ENCODE results near the gene AGMAT. TPM values are rescaled to one million over a fixed set of nuclear protein-coding genes. Genes with fewer than 3 reads are reported as not detected.

AGMAT gene
- total and polyA plus RNA-seq, 10 donors: 1.4 to 6.1 (median 3.2) TPM

GRCh38 chr1:15571266-15571665 is 13.6 kb downstream of the AGMAT start:
- DNase-seq: no peak
- Histone ChIP-seq H3K4me3 (no peak overlapping the region), H3K9me3 (no peaks in the 10 kb centered on the region), H3K27ac (peak overlapping the region in 4 of 8 donors; percentile 32 to 56 (median 52)), H3K36me3 (peaks cover 0 to 70% (median 40%) of the 10 kb centered on the region in 6 donors), H3K4me1 (peaks cover 0 to 28% (median 4%) of the 10 kb centered on the region in 6 donors), H3K27me3 (replicated peaks in 1 of 7) (no peaks in the 10 kb centered on the region)
- TF ChIP-seq CTCF (IDR thresholded peaks at IDR 0.05 in 8 of 11, conservative IDR thresholded peaks at IDR 0.05 in 3 of 11): no peak
- no peak for TF ChIP-seq POLR2A (IDR thresholded peaks at IDR 0.05)
- no peak for TF ChIP-seq POLR2AphosphoS5 (IDR thresholded peaks at IDR 0.05)
- intact Hi-C loops (cut with DNase I; ENCODE audit: low total_unique reads): no loop called here

GRCh38 chr1:15570861-15571260 is 14.0 kb downstream of the AGMAT start:
- 95 to 100% (median 97%) methylated on average over 1 of the region's 1 CpG for WGBS, 5 donors
- Histone ChIP-seq H3K9me3 (no peaks in the 10 kb centered on the region), H3K27ac (peak overlapping the region in 4 of 8 donors; percentile 32 to 56 (median 52)), H3K27me3 (replicated peaks in 1 of 7) (no peaks in the 10 kb centered on the region), H3K36me3 (peaks cover 0 to 74% (median 44%) of the 10 kb centered on the region in 6 donors), H3K4me1 (peaks cover 0 to 28% (median 4%) of the 10 kb centered on the region in 6 donors), H3K4me3 (no peak overlapping the region)
- intact Hi-C loops (cut with DNase I; ENCODE audit: low total_unique reads): no loop called here
- no peak for TF ChIP-seq POLR2AphosphoS5 (IDR thresholded peaks at IDR 0.05)
- no peak for TF ChIP-seq POLR2A (IDR thresholded peaks at IDR 0.05)
- no peak for TF ChIP-seq CTCF (IDR thresholded peaks at IDR 0.05 in 8 of 11, conservative IDR thresholded peaks at IDR 0.05 in 3 of 11)
- DNase-seq: no peak

- DNase-seq: no peak
- Histone ChIP-seq H3K27me3 (replicated peaks in 1 of 7) (no peaks in the 10 kb centered on the region), H3K36me3 (peaks cover 0 to 85% (median 61%) of the 10 kb centered on the region in 6 donors), H3K4me1 (peaks cover 0 to 43% (median 7%) of the 10 kb centered on the region in 6 donors), H3K27ac (no peak overlapping the region), H3K9me3 (no peaks in the 10 kb centered on the region), H3K4me3 (no peak overlapping the region)
- 93 to 98% (median 96%) methylated on average over 18 of the region's 18 CpGs for WGBS, 5 donors
- TF ChIP-seq CTCF (IDR thresholded peaks at IDR 0.05 in 8 of 11, conservative IDR thresholded peaks at IDR 0.05 in 3 of 11) (no peak), POLR2AphosphoS5 (IDR thresholded peaks at IDR 0.05) (no peak), POLR2A (IDR thresholded peaks at IDR 0.05) (no peak)
- intact Hi-C loops (cut with DNase I; ENCODE audit: low total_unique reads): no loop called here
Observed at GRCh38 chr1:15568387-15569073, 16.3 kb downstream of the AGMAT start.

- Histone ChIP-seq H3K27ac (no peak overlapping the region), H3K36me3 (peaks cover 0 to 70% (median 50%) of the 10 kb centered on the region in 6 donors), H3K9me3 (no peaks in the 10 kb centered on the region), H3K4me3 (no peak overlapping the region), H3K27me3 (replicated peaks in 1 of 7) (no peaks in the 10 kb centered on the region), H3K4me1 (peaks cover 0 to 7% (median 2%) of the 10 kb centered on the region in 6 donors)
- TF ChIP-seq POLR2A (IDR thresholded peaks at IDR 0.05) (no peak), POLR2AphosphoS5 (IDR thresholded peaks at IDR 0.05) (no peak), CTCF (IDR thresholded peaks at IDR 0.05 in 8 of 11, conservative IDR thresholded peaks at IDR 0.05 in 3 of 11) (no peak)
- 86 to 92% (median 88%) methylated on average over 12 of the region's 12 CpGs for WGBS, 5 donors
- intact Hi-C loops (cut with DNase I; ENCODE audit: low total_unique reads): no loop called here
- no peak for DNase-seq
Observed at GRCh38 chr1:15559189-15559810, 25.6 kb downstream of the AGMAT start.

Measured in spleen (tissue), 11 donors.